Breast epithelium (tissue), 4 donors: ENCODE measurements around the gene CDCA4. TPM values are rescaled to one million over a fixed set of nuclear protein-coding genes. Genes with fewer than 3 reads are reported as not detected.

Experiments used
- DNase-seq, 2 donors: peaks; one replicate each; pipeline ENCODE4 v3.0.0-alpha.2; 2019; ENCODE audit warnings: low spot score in 2 of 2
- H3K27ac ChIP-seq, 2 donors: fragments of 200-600 bp; sonication (generic) in 1 of 2; one replicate each; pipeline ENCODE4 v1.5.1; 2016 to 2019; ENCODE audit warnings: mild to moderate bottlenecking in 1 of 2
- H3K27me3 ChIP-seq, 2 donors: fragments of 200-600 bp; sonication (generic) in 1 of 2; one replicate each; pipeline versions ENCODE4 v1.5.1 to v1.6.0; 2017 to 2019; ENCODE audit warnings: control low read depth in 1 of 2, mild to moderate bottlenecking in 1 of 2
- H3K36me3 ChIP-seq: fragments of 200-600 bp; one replicate; pipeline ENCODE4 v1.5.1; 2019
- H3K4me1 ChIP-seq, 2 donors: fragments of 200-600 bp; sonication (generic); one replicate each; pipeline ENCODE4 v1.5.1; 2016 to 2019; ENCODE audit warnings: control low read depth in 1 of 2
- H3K4me3 ChIP-seq, 3 donors: fragments of 200-600 bp; sonication (generic); 1 replicate in 2 of 3; 2 replicates in 1 of 3; pipeline ENCODE4 v1.5.1; 2016 to 2019; ENCODE audit warnings: mild to moderate bottlenecking in 3 of 3, moderate library complexity in 2 of 3
- H3K9me3 ChIP-seq, 2 donors: fragments of 200-600 bp; sonication (generic) in 1 of 2; one replicate each; pipeline ENCODE4 v1.5.1; 2016 to 2019; ENCODE audit warnings: control low read depth in 1 of 2
- POLR2A ChIP-seq: fragments of 450-650 bp; IDR thresholded peaks from one replicate; pipeline ENCODE4 v1.6.1; 2016; ENCODE audit warnings: antibody characterized with exemption, mild to moderate bottlenecking, moderate library complexity
- POLR2AphosphoS5 ChIP-seq, 3 donors: sonication (generic); formaldehyde crosslinking; IDR thresholded peaks; one replicate each; pipeline ENCODE4 v1.6.1; 2017; ENCODE audit warnings: antibody characterized with exemption in 3 of 3
- intact Hi-C: fragments of 100-400 bp; cut with DNase I; formaldehyde crosslinking; loops from one replicate; pipeline ENCODE4 v1.15.1; 2023; ENCODE audit warnings: low total_unique reads
- total RNA-seq, 3 donors: library from RNA; depleted of rRNA; stranded (reverse); fragments of >200 nt; gene quantifications; one replicate each; pipeline ENCODE4 v1.1.0, GENCODE V29; 2016
- TF ChIP-seq, protein P1 (sequence below), 3 donors: fragments of 450-650 bp; IDR thresholded peaks; one replicate each; pipeline ENCODE4 v1.5.1; 2016 to 2017; ENCODE audit warnings: antibody characterized with exemption in 3 of 3, mild to moderate bottlenecking in 3 of 3, moderate library complexity in 3 of 3

CDCA4 gene
- total RNA-seq, 3 donors from 2014 or later, result 5.1 to 10.4 (median 10.2) TPM

DNA sequence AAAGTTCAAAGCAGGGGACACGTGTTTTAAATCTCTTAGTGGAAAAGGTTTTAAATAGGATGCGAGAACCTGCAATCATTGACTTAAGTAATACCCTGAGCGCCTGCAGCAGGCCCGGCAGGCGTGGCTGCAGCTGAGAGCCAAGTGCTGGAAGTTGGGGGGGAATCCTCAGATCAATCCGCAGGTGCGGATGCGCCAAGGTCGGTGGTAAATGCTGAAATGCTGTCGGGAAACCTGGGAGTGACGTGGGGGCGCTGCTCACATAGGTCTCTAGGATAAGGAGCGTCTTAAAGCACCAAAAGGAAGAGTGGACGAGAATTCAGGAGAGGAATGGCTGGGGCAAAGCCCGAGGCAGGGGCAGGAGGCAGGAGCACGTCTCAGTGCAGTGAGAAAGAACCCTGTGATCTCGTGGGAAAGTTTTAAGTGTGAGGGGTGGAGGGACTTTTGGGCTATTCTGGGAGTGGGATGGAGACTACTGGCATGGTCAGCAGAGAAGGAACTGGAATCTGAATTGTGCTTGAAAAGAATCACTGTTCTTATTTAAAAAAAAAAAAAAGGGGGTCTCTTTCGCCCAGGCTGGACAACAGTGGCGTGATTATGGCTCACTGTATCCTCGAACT lies 883 bp upstream of the CDCA4 start:
- intact Hi-C loops, result no loop called here
- TF ChIP-seq POLR2A (no peak), POLR2AphosphoS5 (IDR thresholded peaks at IDR 0.05) (peak in 1 of 3 donors; percentile 10)
- TF ChIP-seq, protein P1, sequence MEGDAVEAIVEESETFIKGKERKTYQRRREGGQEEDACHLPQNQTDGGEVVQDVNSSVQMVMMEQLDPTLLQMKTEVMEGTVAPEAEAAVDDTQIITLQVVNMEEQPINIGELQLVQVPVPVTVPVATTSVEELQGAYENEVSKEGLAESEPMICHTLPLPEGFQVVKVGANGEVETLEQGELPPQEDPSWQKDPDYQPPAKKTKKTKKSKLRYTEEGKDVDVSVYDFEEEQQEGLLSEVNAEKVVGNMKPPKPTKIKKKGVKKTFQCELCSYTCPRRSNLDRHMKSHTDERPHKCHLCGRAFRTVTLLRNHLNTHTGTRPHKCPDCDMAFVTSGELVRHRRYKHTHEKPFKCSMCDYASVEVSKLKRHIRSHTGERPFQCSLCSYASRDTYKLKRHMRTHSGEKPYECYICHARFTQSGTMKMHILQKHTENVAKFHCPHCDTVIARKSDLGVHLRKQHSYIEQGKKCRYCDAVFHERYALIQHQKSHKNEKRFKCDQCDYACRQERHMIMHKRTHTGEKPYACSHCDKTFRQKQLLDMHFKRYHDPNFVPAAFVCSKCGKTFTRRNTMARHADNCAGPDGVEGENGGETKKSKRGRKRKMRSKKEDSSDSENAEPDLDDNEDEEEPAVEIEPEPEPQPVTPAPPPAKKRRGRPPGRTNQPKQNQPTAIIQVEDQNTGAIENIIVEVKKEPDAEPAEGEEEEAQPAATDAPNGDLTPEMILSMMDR (IDR thresholded peaks at IDR 0.05), result no peak
- H3K9me3 ChIP-seq, result no peaks in the 10 kb centered on the region
- H3K4me3 ChIP-seq, result peak overlapping the region; percentile 43 to 99 (median 97)
- peaks cover 5 to 9% of the 10 kb centered on the region in 2 donors for H3K4me1 ChIP-seq
- no peaks in the 10 kb centered on the region for H3K36me3 ChIP-seq
- H3K27me3 ChIP-seq, result no peaks in the 10 kb centered on the region
- peak in 1 of 2 donors; percentile 30 for DNase-seq
- H3K27ac ChIP-seq, result peak overlapping the region; percentile 80 to 90

DNA sequence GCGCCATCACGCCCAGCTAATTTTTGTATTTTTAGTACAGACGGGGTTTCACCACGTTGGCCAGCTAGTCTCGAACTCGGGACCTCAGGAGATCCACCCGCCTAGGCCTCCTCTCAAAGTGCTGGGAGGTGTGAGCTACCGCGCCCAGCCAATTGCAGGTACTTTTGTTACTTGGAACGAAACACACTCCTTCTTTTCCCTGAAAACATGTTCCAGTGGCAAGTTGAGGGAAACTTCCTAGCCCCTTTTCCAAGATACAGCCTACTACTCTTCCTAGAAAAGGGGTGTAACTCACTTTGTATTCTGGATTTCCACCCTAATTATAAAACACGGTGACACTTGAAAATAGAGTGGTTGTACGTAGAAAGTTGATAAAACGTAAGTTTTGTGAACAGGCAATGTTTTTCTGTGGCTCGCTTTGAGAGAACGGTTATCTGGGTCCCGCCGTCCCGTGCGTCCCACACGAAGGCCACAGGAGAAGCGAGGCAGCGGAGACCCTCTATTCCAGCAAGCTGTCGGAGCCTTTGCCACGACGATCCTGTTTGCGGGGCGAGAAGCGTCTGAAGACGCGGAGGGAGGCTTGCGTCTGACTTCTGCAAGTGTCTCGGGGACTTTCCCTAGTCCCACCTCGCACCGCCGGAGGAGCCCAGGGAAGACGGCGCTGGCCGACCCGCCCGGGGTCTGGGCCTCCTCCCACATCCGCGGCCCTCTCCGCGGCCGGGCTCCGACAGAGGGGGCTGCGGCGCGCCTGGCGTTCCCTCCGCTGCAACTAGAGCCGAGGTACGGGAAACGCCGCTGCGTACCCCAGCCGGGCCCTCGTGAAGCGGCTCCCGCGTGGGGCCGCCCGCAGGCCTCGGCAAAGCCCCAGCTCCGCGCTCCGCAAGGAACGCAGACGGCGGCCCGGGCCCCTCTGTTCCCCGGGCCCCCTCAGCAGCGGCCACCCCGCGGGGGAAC lies 745 bp downstream of the CDCA4 start:
- Histone ChIP-seq H3K4me1 (peaks cover 5 to 9% of the 10 kb centered on the region in 2 donors), H3K27ac (peak overlapping the region; percentile 80 to 90), H3K36me3 (no peaks in the 10 kb centered on the region), H3K9me3 (no peaks in the 10 kb centered on the region), H3K27me3 (no peaks in the 10 kb centered on the region), H3K4me3 (peak overlapping the region; percentile 72 to 99 (median 97))
- TF ChIP-seq POLR2A, result no peak
- TF ChIP-seq, protein P1 (IDR thresholded peaks at IDR 0.05), result no peak
- TF ChIP-seq POLR2AphosphoS5 (IDR thresholded peaks at IDR 0.05), result no peak
- no peak for DNase-seq
- intact Hi-C loops, result no loop called here

DNA sequence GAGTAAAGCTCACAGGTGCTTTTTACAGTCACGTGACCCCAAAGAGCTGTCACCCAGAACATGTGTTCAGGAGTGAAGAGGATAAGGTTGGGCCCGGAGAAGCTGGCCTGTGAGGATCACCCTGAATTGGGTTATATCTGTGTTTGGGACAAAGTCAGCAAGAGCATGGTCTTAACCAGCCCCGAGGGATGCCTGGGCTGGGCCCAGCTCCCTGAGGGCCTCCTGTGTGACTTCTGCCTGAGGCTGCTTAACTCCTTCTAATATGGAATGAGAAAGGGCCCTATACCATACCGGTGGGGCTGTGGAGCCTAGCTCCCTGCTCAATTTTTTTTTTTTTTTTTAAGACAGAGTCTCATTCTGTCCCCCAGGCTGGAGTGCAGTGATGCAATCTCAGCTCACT lies 2.5 kb downstream of the CDCA4 start:
- Histone ChIP-seq H3K9me3 (no peaks in the 10 kb centered on the region), H3K27me3 (no peaks in the 10 kb centered on the region), H3K27ac (no peak overlapping the region), H3K4me1 (peaks cover 5 to 9% of the 10 kb centered on the region in 2 donors), H3K36me3 (no peaks in the 10 kb centered on the region), H3K4me3 (no peak overlapping the region)
- intact Hi-C loops, result no loop called here
- TF ChIP-seq POLR2A, result no peak
- TF ChIP-seq, protein P1 (IDR thresholded peaks at IDR 0.05), result no peak
- DNase-seq, result no peak

DNA sequence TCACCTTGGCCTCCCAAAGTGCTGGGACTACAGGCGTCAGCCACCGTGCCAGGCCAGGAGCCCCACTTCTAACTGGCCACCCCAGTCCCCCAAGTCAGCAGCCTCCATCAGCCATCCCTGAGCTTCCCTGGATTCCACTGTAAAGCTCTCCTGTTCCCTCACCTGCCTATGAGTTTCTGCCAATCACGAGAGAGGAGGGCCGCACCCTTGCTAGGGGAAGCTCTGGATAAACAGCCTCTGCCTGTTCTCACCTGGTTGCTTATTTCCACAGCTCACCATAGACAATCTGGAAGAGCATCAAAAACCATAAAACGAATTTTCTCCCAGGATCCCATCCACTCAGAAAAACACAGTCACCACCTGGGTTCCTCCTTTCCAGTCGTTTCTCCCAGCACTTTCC lies 5.0 kb downstream of the CDCA4 start:
- Histone ChIP-seq H3K27me3 (no peaks in the 10 kb centered on the region), H3K9me3 (no peaks in the 10 kb centered on the region), H3K36me3 (no peaks in the 10 kb centered on the region), H3K4me1 (peaks cover 5 to 16% of the 10 kb centered on the region in 2 donors), H3K27ac (no peak overlapping the region), H3K4me3 (no peak overlapping the region)
- no peak for DNase-seq
- intact Hi-C loops, result no loop called here
- TF ChIP-seq POLR2A (no peak), POLR2AphosphoS5 (IDR thresholded peaks at IDR 0.05) (no peak)
- TF ChIP-seq, protein P1 (IDR thresholded peaks at IDR 0.05), result no peak

DNA sequence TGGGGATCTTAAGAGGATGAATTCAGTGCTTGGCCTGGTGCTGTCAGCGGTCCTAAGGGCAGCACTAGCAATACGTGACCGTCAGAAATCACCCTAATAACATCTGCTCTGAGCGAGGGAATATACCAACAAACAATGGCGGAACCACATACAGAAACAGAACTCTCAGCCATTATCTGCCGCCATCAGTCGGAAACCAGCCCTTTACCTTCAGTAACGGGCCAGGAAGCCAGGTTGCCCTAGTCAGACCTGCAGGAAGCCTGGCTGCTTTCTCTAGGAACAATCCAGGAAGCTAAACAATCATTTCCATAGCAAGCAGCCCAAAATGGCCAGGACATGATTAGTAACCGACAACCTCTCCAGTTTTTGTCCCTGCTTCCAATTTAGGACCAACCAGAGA lies 5.6 kb downstream of the CDCA4 start:
- peaks cover 5 to 16% of the 10 kb centered on the region in 2 donors for H3K4me1 ChIP-seq

More for the DNA sequence above, 5.6 kb downstream of the CDCA4 start:
- intact Hi-C loops, result no loop called here
- no peaks in the 10 kb centered on the region for H3K27me3 ChIP-seq
- no peak overlapping the region for H3K27ac ChIP-seq
- H3K9me3 ChIP-seq, result no peaks in the 10 kb centered on the region
- no peak for DNase-seq
- no peaks in the 10 kb centered on the region for H3K36me3 ChIP-seq
- no peak overlapping the region for H3K4me3 ChIP-seq
- TF ChIP-seq, protein P1 (IDR thresholded peaks at IDR 0.05), result no peak
- no peak for TF ChIP-seq POLR2AphosphoS5 (IDR thresholded peaks at IDR 0.05)
- TF ChIP-seq POLR2A, result no peak
